Endodermal cell (in vitro differentiated cells): ENCODE measurements around the gene SLC5A2. TPM values are rescaled to one million over a fixed set of nuclear protein-coding genes. Genes with fewer than 3 reads are reported as not detected.

Source experiments
- DNase-seq: peaks from one replicate; pipeline ENCODE4 v3.0.0-alpha.2; 2017
- H3K27ac ChIP-seq: 2 replicates; pipeline ENCODE4 v1.5.1; 2013; ENCODE audit warnings: mild to moderate bottlenecking, low read depth, low read length, moderate library complexity
- H3K27me3 ChIP-seq: 2 replicates; pipeline ENCODE4 v1.6.1; 2013; ENCODE audit warnings: mild to moderate bottlenecking, low read length, moderate library complexity; ENCODE audit not compliant: insufficient read depth, control insufficient read depth, poor library complexity, severe bottlenecking
- H3K36me3 ChIP-seq: 2 replicates; pipeline ENCODE4 v1.7.0; 2013; ENCODE audit warnings: mild to moderate bottlenecking, low read length, moderate library complexity; ENCODE audit not compliant: control insufficient read depth, insufficient read depth
- H3K4me1 ChIP-seq: one replicate; pipeline ENCODE4 v1.7.0; 2013; ENCODE audit warnings: low read length; ENCODE audit not compliant: control insufficient read depth, insufficient read depth
- H3K4me3 ChIP-seq: 2 replicates; pipeline ENCODE4 v1.5.1; 2013; ENCODE audit warnings: mild to moderate bottlenecking, low read length, moderate library complexity
- H3K9ac ChIP-seq: 2 replicates; pipeline ENCODE4 v1.6.1; 2013; ENCODE audit warnings: mild to moderate bottlenecking, low read length, moderate library complexity; ENCODE audit not compliant: poor library complexity, severe bottlenecking; ENCODE audit errors: extremely low read depth
- H3K9me3 ChIP-seq: 2 replicates; pipeline ENCODE4 v1.6.1; 2013; ENCODE audit warnings: mild to moderate bottlenecking, low read length, moderate library complexity; ENCODE audit not compliant: control insufficient read depth
- H3K27ac Mint-ChIP-seq: 2 replicates; pipeline ENCODE4 v1.8.0; 2020; ENCODE audit warnings: mixed read lengths
- H3K27me3 Mint-ChIP-seq: 2 replicates; pipeline ENCODE4 v1.8.0; 2021; ENCODE audit warnings: mild to moderate bottlenecking, mixed read lengths; ENCODE audit not compliant: insufficient read depth
- H3K36me3 Mint-ChIP-seq: 2 replicates; pipeline ENCODE4 v1.8.0; 2020; ENCODE audit warnings: low read depth, mixed read lengths
- H3K4me1 Mint-ChIP-seq: 2 replicates; pipeline ENCODE4 v1.8.0; 2020; ENCODE audit warnings: mixed read lengths
- H3K4me3 Mint-ChIP-seq: 2 replicates; pipeline ENCODE4 v1.8.0; 2020; ENCODE audit warnings: mild to moderate bottlenecking, moderate library complexity, mixed read lengths
- H3K9me3 Mint-ChIP-seq: 2 replicates; pipeline ENCODE4 v1.8.0; 2020; ENCODE audit warnings: mild to moderate bottlenecking, mixed read lengths
- WGBS, 2 experiments: methylation state at CpG; one replicate each; pipeline versions ENCODE4 v1.1.5 to v1.1.7; 2013; ENCODE audit warnings: missing lambda C conversion rate in 2 of 2, mixed read lengths in 1 of 2; ENCODE audit not compliant: insufficient coverage in 1 of 2, insufficient read length in 1 of 2; 5-methylcytosine and 5-hydroxymethylcytosine counted together
- total RNA-seq, 2 donors: library from RNA; stranded (reverse); fragmentation: NEBNext Ultra II Directional in 1 of 2; extraction: Animal tissue kit (Norgen Biotek cat#: 25700) in 1 of 2; gene quantifications; 2 replicates in 1 of 2; 3 replicates in 1 of 2; pipeline ENCODE4 v1.2.1, GENCODE V29; 2021
- TF ChIP-seq, protein P1 (sequence below): fragments of 200-600 bp; sonication (generic); conservative IDR thresholded peaks from 2 replicates; pipeline ENCODE4 v1.5.0; 2021; ENCODE audit warnings: antibody characterized with exemption, mild to moderate bottlenecking

SLC5A2 gene
- total RNA-seq, 2 donors from 2014 or later, result 0.22 to 0.24 TPM

DNA sequence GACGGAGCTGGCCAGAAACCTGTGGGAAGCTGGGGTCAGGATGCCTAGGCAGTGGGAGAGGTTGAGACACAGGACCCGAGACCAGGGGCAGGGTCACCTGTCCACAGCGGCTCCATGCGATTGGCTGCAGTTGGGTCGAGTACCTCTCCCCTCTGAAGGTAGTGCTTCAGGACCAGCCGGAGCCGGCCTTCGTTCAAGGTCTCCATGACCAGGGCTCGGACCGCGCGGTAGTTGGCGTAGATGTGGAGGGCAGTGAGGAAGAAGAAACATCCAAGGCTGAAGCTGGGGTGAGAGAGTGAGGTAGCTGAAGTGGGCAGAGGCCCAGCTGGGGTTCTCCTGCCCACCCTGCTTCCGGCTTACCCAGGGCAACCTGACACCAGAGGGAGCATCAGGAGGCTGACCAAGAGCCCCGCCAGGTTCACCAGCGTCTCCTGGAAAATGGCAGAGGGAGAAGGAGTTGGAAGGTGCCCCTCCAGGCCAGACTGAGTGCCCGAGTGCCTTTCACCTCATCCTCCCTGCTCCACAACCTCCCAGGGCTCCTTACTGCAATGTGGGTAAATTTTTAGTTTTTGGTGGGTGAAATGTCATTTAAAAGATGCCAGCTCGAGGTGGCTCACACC is 10.7 kb downstream of the SLC5A2 start:
- no peak overlapping the region for H3K27ac Mint-ChIP-seq
- 92 to 100% methylated on average over 9 to 18 of the region's 18 CpGs for WGBS, 2 experiments

DNA sequence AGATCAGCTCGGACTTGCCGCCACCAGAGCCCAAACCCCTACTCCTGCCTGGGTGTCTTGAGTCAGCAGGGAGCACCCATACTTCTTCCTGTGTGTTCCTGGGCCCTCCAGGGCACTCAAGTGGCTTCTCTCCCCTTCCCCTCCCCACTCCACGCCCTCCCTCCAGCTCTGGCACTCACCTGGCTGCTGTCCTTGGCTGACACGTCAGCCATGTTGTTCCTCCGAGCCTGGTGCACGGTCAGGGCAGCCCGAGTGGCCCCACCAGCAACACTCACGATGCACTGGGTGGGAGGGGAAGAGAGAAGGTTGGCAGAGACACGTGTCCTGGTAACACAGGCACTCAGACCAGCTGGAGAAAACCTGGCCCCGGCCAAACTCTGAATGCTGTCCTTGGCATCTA is 13.7 kb downstream of the SLC5A2 start:
- Histone ChIP-seq H3K9ac (no peak overlapping the region), H3K4me1 (no peaks in the 10 kb centered on the region), H3K4me3 (no peak overlapping the region), H3K27me3 (no peaks in the 10 kb centered on the region), H3K36me3 (peaks cover 20% of the 10 kb centered on the region), H3K27ac (no peak overlapping the region), H3K9me3 (no peaks in the 10 kb centered on the region)
- H3K27me3 Mint-ChIP-seq, result no peaks in the 10 kb centered on the region
- no peak overlapping the region for H3K27ac Mint-ChIP-seq
- no peak overlapping the region for H3K4me3 Mint-ChIP-seq
- no peak for DNase-seq
- H3K4me1 Mint-ChIP-seq, result peaks cover 1% of the 10 kb centered on the region
- TF ChIP-seq, protein P1, sequence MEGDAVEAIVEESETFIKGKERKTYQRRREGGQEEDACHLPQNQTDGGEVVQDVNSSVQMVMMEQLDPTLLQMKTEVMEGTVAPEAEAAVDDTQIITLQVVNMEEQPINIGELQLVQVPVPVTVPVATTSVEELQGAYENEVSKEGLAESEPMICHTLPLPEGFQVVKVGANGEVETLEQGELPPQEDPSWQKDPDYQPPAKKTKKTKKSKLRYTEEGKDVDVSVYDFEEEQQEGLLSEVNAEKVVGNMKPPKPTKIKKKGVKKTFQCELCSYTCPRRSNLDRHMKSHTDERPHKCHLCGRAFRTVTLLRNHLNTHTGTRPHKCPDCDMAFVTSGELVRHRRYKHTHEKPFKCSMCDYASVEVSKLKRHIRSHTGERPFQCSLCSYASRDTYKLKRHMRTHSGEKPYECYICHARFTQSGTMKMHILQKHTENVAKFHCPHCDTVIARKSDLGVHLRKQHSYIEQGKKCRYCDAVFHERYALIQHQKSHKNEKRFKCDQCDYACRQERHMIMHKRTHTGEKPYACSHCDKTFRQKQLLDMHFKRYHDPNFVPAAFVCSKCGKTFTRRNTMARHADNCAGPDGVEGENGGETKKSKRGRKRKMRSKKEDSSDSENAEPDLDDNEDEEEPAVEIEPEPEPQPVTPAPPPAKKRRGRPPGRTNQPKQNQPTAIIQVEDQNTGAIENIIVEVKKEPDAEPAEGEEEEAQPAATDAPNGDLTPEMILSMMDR, result no peak
- WGBS, 2 experiments, result 93 to 98% methylated on average over 6 to 10 of the region's 10 CpGs
- peaks cover 52% of the 10 kb centered on the region for H3K36me3 Mint-ChIP-seq
- no peaks in the 10 kb centered on the region for H3K9me3 Mint-ChIP-seq

More for the DNA sequence above, 10.7 kb downstream of the SLC5A2 start:
- Histone ChIP-seq H3K36me3 (peaks cover 13% of the 10 kb centered on the region), H3K9ac (no peak overlapping the region), H3K27ac (no peak overlapping the region), H3K4me1 (no peaks in the 10 kb centered on the region), H3K4me3 (no peak overlapping the region), H3K9me3 (no peaks in the 10 kb centered on the region), H3K27me3 (peaks cover 7% of the 10 kb centered on the region)
- H3K4me3 Mint-ChIP-seq, result no peak overlapping the region
- DNase-seq, result no peak
- TF ChIP-seq, protein P1, result no peak
- H3K9me3 Mint-ChIP-seq, result no peaks in the 10 kb centered on the region
- peaks cover 14% of the 10 kb centered on the region for H3K27me3 Mint-ChIP-seq
- H3K4me1 Mint-ChIP-seq, result no peaks in the 10 kb centered on the region
- peaks cover 62% of the 10 kb centered on the region for H3K36me3 Mint-ChIP-seq

DNA sequence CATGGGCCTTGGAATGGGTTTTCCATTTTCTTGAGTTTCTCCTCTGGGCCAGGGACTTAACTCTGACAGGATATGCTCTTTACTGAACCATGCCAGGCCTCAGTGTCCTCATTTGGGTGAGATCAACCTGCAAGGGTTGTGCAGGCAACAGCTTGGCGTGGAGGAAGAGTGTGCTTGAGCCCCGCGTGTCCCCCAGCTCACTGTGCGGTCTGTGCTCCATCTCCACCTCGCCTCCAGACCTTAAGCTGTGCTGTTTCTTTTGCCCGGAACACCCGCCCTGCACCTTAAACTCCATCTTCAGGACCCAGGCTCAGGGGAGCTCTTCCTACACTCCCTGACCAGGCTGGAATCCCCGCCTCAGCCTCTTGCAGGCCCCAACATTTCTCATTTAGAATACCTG is 15.6 kb downstream of the SLC5A2 start:
- peaks cover 20% of the 10 kb centered on the region for H3K36me3 ChIP-seq
- no peak overlapping the region for H3K27ac ChIP-seq
- no peak for DNase-seq
- Mint-ChIP-seq H3K36me3 (peaks cover 34% of the 10 kb centered on the region), H3K27me3 (no peaks in the 10 kb centered on the region), H3K4me3 (no peak overlapping the region), H3K27ac (no peak overlapping the region), H3K4me1 (peaks cover 5% of the 10 kb centered on the region), H3K9me3 (no peaks in the 10 kb centered on the region)
- TF ChIP-seq, protein P1, result no peak
- no peaks in the 10 kb centered on the region for H3K27me3 ChIP-seq
- no peaks in the 10 kb centered on the region for H3K4me1 ChIP-seq
- no peak overlapping the region for H3K9ac ChIP-seq
- no peaks in the 10 kb centered on the region for H3K9me3 ChIP-seq
- H3K4me3 ChIP-seq, result no peak overlapping the region
- WGBS, 2 experiments, result 94 to 100% methylated on average over 3 to 8 of the region's 8 CpGs
